GM23248 (cell line): ENCODE data around the gene KRT2. TPM values are rescaled to one million over a fixed set of nuclear protein-coding genes. Genes with fewer than 3 reads are reported as not detected.

Experiments used
- DNase-seq: peaks from one replicate; pipeline ENCODE4 v3.0.0-alpha.2; 2015
- H2AFZ ChIP-seq: fragments of 200-600 bp; sonication (generic); 2 replicates; pipeline ENCODE4 v1.6.1; 2016; ENCODE audit warnings: antibody characterized with exemption
- H3F3A ChIP-seq: fragments of 200-600 bp; sonication (generic); 2 replicates; pipeline ENCODE4 v1.6.1; 2016; ENCODE audit warnings: mild to moderate bottlenecking, antibody characterized with exemption, mixed run types; ENCODE audit not compliant: insufficient read depth
- H3K27ac ChIP-seq: fragments of 200-600 bp; sonication (generic); 2 replicates; pipeline ENCODE4 v1.5.1; 2016; ENCODE audit warnings: mild to moderate bottlenecking
- H3K27me3 ChIP-seq: fragments of 200-600 bp; sonication (generic); replicated peaks from 2 replicates; pipeline ENCODE4 v1.6.1; 2016; ENCODE audit warnings: mild to moderate bottlenecking; ENCODE audit not compliant: insufficient read depth
- H3K36me3 ChIP-seq: fragments of 200-600 bp; sonication (generic); 2 replicates; pipeline ENCODE4 v1.6.1; 2016; ENCODE audit warnings: low read depth, mild to moderate bottlenecking
- H3K4me1 ChIP-seq: fragments of 200-600 bp; sonication (generic); 2 replicates; pipeline ENCODE4 v1.6.1; 2016; ENCODE audit warnings: mild to moderate bottlenecking; ENCODE audit not compliant: insufficient read depth
- H3K4me2 ChIP-seq: fragments of 200-600 bp; sonication (generic); one replicate; pipeline ENCODE4 v1.6.1; 2016; ENCODE audit warnings: mild to moderate bottlenecking; ENCODE audit not compliant: unreplicated experiment
- H3K4me3 ChIP-seq: fragments of 200-600 bp; sonication (generic); 2 replicates; pipeline ENCODE4 v1.5.1; 2016; ENCODE audit warnings: mild to moderate bottlenecking
- H3K79me2 ChIP-seq: fragments of 200-600 bp; sonication (generic); 2 replicates; pipeline ENCODE4 v1.6.1; 2016; ENCODE audit warnings: mild to moderate bottlenecking; ENCODE audit not compliant: insufficient read depth
- H3K9ac ChIP-seq: fragments of 200-600 bp; sonication (generic); 2 replicates; pipeline ENCODE4 v1.6.1; 2016; ENCODE audit warnings: mild to moderate bottlenecking
- H3K9me2 ChIP-seq: fragments of 200-600 bp; sonication (generic); 2 replicates; pipeline ENCODE4 v1.6.1; 2016; ENCODE audit warnings: mixed run types, mild to moderate bottlenecking, moderate library complexity; ENCODE audit not compliant: insufficient read depth
- H3K9me3 ChIP-seq: fragments of 200-600 bp; sonication (generic); one replicate; pipeline ENCODE4 v1.6.1; 2017; ENCODE audit warnings: low read depth
- H4K20me1 ChIP-seq: fragments of 200-600 bp; sonication (generic); 2 replicates; pipeline ENCODE4 v1.6.0; 2016; ENCODE audit not compliant: insufficient read depth
- EZH2 ChIP-seq: fragments of 200-600 bp; sonication (generic); IDR thresholded peaks from 2 replicates; pipeline ENCODE4 v1.6.1; 2018; ENCODE audit warnings: antibody characterized with exemption, mild to moderate bottlenecking; ENCODE audit not compliant: insufficient read depth, poor library complexity, severe bottlenecking
- EZH2phosphoT487 ChIP-seq: fragments of 200-600 bp; sonication (generic); IDR thresholded peaks from 2 replicates; pipeline ENCODE4 v1.6.1; 2018; ENCODE audit warnings: antibody characterized with exemption, moderate library complexity, mild to moderate bottlenecking, low read depth; ENCODE audit not compliant: insufficient read depth
- WGBS, 2 experiments: methylation state at CpG; one replicate each; pipeline ENCODE4 v1.1.6; 2015 to 2017; ENCODE audit warnings: low lambda C conversion rate in 2 of 2, low coverage in 1 of 2; ENCODE audit errors: missing lambda C conversion rate in 2 of 2; 5-methylcytosine and 5-hydroxymethylcytosine counted together
- in situ Hi-C: fragments of 300-500 bp; cut with MboI; formaldehyde crosslinking; loops from 2 replicates; pipeline ENCODE4 v1.15.0; 2020
- polyA plus RNA-seq: library from polyadenylated mRNA; unstranded; fragments of >200 nt; fragmentation: Nextera tagmentation; extraction: Ambion mirVana; gene quantifications from 2 replicates; pipeline ENCODE4 v1.2.1, GENCODE V29; 2016
- total RNA-seq: library from RNA; depleted of rRNA; stranded (reverse); fragments of >200 nt; shearing (Covaris generic); gene quantifications from 2 replicates; pipeline ENCODE4 v1.2.3, GENCODE V29; 2014

The KRT2 gene
- total and polyA plus RNA-seq, 2 experiments from 2014 or later: not detected

- Histone ChIP-seq H2AFZ (no peak overlapping the region), H3K9me3 (no peaks in the 10 kb centered on the region), H3K4me1 (no peaks in the 10 kb centered on the region), H3K9me2 (no peaks in the 10 kb centered on the region), H4K20me1 (no peaks in the 10 kb centered on the region), H3K9ac (no peak overlapping the region), H3K27me3 (peaks cover 44% of the 10 kb centered on the region), H3K79me2 (no peaks in the 10 kb centered on the region), H3K27ac (no peak overlapping the region), H3K4me2 (no peak overlapping the region), H3K36me3 (no peaks in the 10 kb centered on the region), H3F3A (no peaks in the 10 kb centered on the region), H3K4me3 (no peak overlapping the region)
- no peak for DNase-seq
- WGBS, 2 experiments: 81 to 84% methylated on average over 9 of the region's 9 CpGs
- TF ChIP-seq EZH2phosphoT487 (no peak), EZH2 (no peak)
- in situ Hi-C loops: no loop called here
Measured at GRCh38 chr12:52647601-52648000, 4.4 kb downstream of the KRT2 start.

- in situ Hi-C loops: no loop called here
Measured at GRCh38 chr12:52646613-52647012, 5.4 kb downstream of the KRT2 start.

GRCh38 chr12:52645982-52646381, 6.0 kb downstream of the KRT2 start:
- Histone ChIP-seq H3K4me1 (no peaks in the 10 kb centered on the region), H3K27me3 (peaks cover 56% of the 10 kb centered on the region), H3K9me2 (no peaks in the 10 kb centered on the region), H3K9me3 (no peaks in the 10 kb centered on the region), H2AFZ (no peak overlapping the region), H3K36me3 (no peaks in the 10 kb centered on the region), H3K4me2 (no peak overlapping the region), H4K20me1 (no peaks in the 10 kb centered on the region), H3K27ac (no peak overlapping the region), H3K79me2 (no peaks in the 10 kb centered on the region), H3F3A (no peaks in the 10 kb centered on the region), H3K4me3 (no peak overlapping the region), H3K9ac (no peak overlapping the region)
- in situ Hi-C loops: no loop called here
- 41 to 55% methylated on average over 4 of the region's 4 CpGs for WGBS, 2 experiments
- TF ChIP-seq EZH2phosphoT487: no peak
- no peak for TF ChIP-seq EZH2
- DNase-seq: no peak

More at GRCh38 chr12:52646613-52647012, 5.4 kb downstream of the KRT2 start:
- Histone ChIP-seq H4K20me1 (no peaks in the 10 kb centered on the region), H3K4me3 (no peak overlapping the region), H3K36me3 (no peaks in the 10 kb centered on the region), H3K27ac (no peak overlapping the region), H3K4me2 (no peak overlapping the region), H3K9me2 (no peaks in the 10 kb centered on the region), H2AFZ (no peak overlapping the region), H3K4me1 (no peaks in the 10 kb centered on the region), H3K27me3 (peaks cover 49% of the 10 kb centered on the region), H3K79me2 (no peaks in the 10 kb centered on the region), H3K9me3 (no peaks in the 10 kb centered on the region), H3F3A (no peaks in the 10 kb centered on the region), H3K9ac (no peak overlapping the region)
- no peak for TF ChIP-seq EZH2phosphoT487
- no peak for TF ChIP-seq EZH2
- DNase-seq: no peak
- 61 to 67% methylated on average over 12 of the region's 12 CpGs for WGBS, 2 experiments

GRCh38 chr12:52645120-52645761, 6.8 kb downstream of the KRT2 start:
- Histone ChIP-seq H3K9me2 (no peaks in the 10 kb centered on the region), H3F3A (no peaks in the 10 kb centered on the region), H3K9ac (no peak overlapping the region), H3K4me3 (no peak overlapping the region), H3K27ac (no peak overlapping the region), H4K20me1 (no peaks in the 10 kb centered on the region), H3K79me2 (no peaks in the 10 kb centered on the region), H3K27me3 (peaks cover 56% of the 10 kb centered on the region), H3K4me1 (no peaks in the 10 kb centered on the region), H2AFZ (no peak overlapping the region), H3K4me2 (no peak overlapping the region), H3K36me3 (no peaks in the 10 kb centered on the region), H3K9me3 (no peaks in the 10 kb centered on the region)
- no peak for DNase-seq
- 51 to 55% methylated on average over 7 of the region's 7 CpGs for WGBS, 2 experiments
- in situ Hi-C loops: no loop called here
- TF ChIP-seq EZH2phosphoT487 (no peak), EZH2 (no peak)
